ENCODE measurements around the gene TBXAS1. TPM values are rescaled to one million over a fixed set of nuclear protein-coding genes. Genes with fewer than 3 reads are reported as not detected.

TBXAS1 gene
- total RNA-seq, 3 donors from 2014 or later (not counting 1 experiment from before 2014, with no cell fraction given) = 72.7 to 110 (median 88.7) TPM

DNA sequence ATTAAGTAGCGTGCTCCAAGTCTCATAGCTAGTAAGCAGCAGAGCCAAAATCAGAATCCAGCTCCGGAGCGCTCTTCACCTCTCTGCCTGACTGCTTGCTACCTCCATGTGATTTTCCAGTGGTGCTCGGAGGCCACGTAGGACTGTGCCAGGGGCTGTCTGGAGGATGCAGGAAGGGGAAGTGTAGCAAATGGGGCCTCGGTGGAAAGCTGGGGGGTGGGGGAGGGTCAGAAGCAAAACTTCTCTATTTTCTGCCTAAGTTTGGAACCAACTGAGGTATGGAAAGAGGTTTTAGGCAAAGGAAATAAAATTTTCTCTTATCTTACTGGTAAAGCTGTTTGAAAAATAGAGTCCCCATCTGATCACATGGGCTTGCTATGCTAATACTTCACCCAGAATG is 108.7 kb downstream of the TBXAS1 start:
- intact Hi-C loops (cut with micrococcal nuclease) = no loop called here
- Mint-ChIP-seq H3K4me3 (no peak overlapping the region), H3K27ac (peak overlapping the region; percentile 67 to 78), H3K9me3 (no peaks in the 10 kb centered on the region), H3K36me3 (peaks cover 7% of the 10 kb centered on the region), H3K27me3 (ENCODE audit: low read depth in 2 of 2) (no peaks in the 10 kb centered on the region), H3K4me1 (peaks cover 42 to 52% of the 10 kb centered on the region in 2 donors)
- H3K27ac ChIP-seq (ENCODE audit: low read length) = no peak overlapping the region
- DNase-seq (no peak), ATAC-seq (no peak)
- no peaks in the 10 kb centered on the region for H3K27me3 ChIP-seq (ENCODE audit: control insufficient read depth, insufficient read depth, low read length)
- TF ChIP-seq, protein P1, sequence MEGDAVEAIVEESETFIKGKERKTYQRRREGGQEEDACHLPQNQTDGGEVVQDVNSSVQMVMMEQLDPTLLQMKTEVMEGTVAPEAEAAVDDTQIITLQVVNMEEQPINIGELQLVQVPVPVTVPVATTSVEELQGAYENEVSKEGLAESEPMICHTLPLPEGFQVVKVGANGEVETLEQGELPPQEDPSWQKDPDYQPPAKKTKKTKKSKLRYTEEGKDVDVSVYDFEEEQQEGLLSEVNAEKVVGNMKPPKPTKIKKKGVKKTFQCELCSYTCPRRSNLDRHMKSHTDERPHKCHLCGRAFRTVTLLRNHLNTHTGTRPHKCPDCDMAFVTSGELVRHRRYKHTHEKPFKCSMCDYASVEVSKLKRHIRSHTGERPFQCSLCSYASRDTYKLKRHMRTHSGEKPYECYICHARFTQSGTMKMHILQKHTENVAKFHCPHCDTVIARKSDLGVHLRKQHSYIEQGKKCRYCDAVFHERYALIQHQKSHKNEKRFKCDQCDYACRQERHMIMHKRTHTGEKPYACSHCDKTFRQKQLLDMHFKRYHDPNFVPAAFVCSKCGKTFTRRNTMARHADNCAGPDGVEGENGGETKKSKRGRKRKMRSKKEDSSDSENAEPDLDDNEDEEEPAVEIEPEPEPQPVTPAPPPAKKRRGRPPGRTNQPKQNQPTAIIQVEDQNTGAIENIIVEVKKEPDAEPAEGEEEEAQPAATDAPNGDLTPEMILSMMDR (IDR thresholded peaks at IDR 0.05) = no peak
- H3K9me3 ChIP-seq (ENCODE audit: control insufficient read depth, insufficient read depth, low read length) = no peaks in the 10 kb centered on the region
- WGBS (ENCODE audit: insufficient coverage) = 60% methylated on average over 6 of the region's 6 CpGs
- H3K36me3 ChIP-seq (ENCODE audit: control insufficient read depth, insufficient read depth, low read length) = no peaks in the 10 kb centered on the region
- H3K4me3 ChIP-seq (ENCODE audit: low read length) = no peak overlapping the region
- H3K4me1 ChIP-seq (ENCODE audit: control insufficient read depth, insufficient read depth, low read length) = peaks cover 16% of the 10 kb centered on the region

DNA sequence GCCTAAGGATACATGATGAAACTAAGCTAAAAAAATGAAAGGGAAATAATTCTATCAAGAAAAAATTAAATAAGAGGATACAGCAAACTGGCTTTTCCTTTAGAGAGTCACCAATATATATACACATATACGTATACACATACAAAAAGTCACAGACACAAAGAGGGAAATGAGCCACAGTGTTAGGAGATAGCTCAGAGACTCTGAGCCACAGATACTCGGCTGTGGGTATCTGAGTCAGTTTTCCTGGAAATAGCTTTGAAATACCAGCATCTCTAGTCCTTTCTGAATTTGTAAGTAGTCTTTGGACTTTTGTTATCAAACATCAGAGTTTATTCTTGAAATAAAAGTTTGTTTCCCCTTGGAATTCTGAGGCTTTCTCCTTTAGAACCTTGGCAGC is 111.8 kb downstream of the TBXAS1 start:
- Histone ChIP-seq H3K4me1 (ENCODE audit: control insufficient read depth, insufficient read depth, low read length) (peaks cover 16% of the 10 kb centered on the region), H3K9me3 (ENCODE audit: control insufficient read depth, insufficient read depth, low read length) (peaks cover 3% of the 10 kb centered on the region), H3K27ac (ENCODE audit: low read length) (no peak overlapping the region), H3K4me3 (ENCODE audit: low read length) (no peak overlapping the region), H3K27me3 (ENCODE audit: control insufficient read depth, insufficient read depth, low read length) (no peaks in the 10 kb centered on the region), H3K36me3 (ENCODE audit: control insufficient read depth, insufficient read depth, low read length) (no peaks in the 10 kb centered on the region)
- H3K4me1 Mint-ChIP-seq = peaks cover 57 to 58% of the 10 kb centered on the region in 2 donors
- peaks cover 18% of the 10 kb centered on the region for H3K36me3 Mint-ChIP-seq
- WGBS (ENCODE audit: insufficient coverage) = 42% methylated on average over 1 of the region's 2 CpGs
- TF ChIP-seq, protein P1 (IDR thresholded peaks at IDR 0.05) = no peak
- ATAC-seq (no peak), DNase-seq (no peak)
- peak overlapping the region in 1 of 2 donors; percentile 19 for H3K27ac Mint-ChIP-seq
- no peaks in the 10 kb centered on the region for H3K9me3 Mint-ChIP-seq
- no peak overlapping the region for H3K4me3 Mint-ChIP-seq
- intact Hi-C loops (cut with micrococcal nuclease) = no loop called here
- no peaks in the 10 kb centered on the region for H3K27me3 Mint-ChIP-seq (ENCODE audit: low read depth in 2 of 2)

DNA sequence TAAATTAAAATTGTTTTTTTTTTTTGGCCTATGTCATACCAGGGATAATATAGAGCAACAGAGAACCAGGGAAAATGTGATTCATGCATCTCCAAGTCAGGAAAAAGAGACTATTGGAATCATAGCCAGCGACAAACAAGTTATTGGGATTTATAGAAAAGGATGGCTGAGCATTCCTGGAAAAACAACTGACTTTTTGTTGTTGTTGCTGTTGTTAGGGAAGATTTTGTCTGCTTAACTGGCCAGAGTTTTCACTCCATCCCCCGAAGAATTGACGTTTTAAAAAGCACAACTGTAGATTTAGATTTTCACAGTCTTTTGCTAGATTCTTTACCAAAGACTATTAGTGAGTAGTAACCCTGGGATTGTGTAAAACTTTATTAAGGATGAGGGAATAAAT is 112.4 kb downstream of the TBXAS1 start:
- peaks cover 16% of the 10 kb centered on the region for H3K4me1 ChIP-seq (ENCODE audit: control insufficient read depth, insufficient read depth, low read length)
- DNase-seq (no peak), ATAC-seq (no peak)
- WGBS (ENCODE audit: insufficient coverage) = 85% methylated on average over 3 of the region's 3 CpGs
- Mint-ChIP-seq H3K9me3 (no peaks in the 10 kb centered on the region), H3K4me1 (peaks cover 53 to 56% of the 10 kb centered on the region in 2 donors), H3K27me3 (ENCODE audit: low read depth in 2 of 2) (no peaks in the 10 kb centered on the region), H3K36me3 (peaks cover 18% of the 10 kb centered on the region), H3K4me3 (no peak overlapping the region), H3K27ac (no peak overlapping the region)
- no peak overlapping the region for H3K27ac ChIP-seq (ENCODE audit: low read length)
- intact Hi-C loops (cut with micrococcal nuclease) = no loop called here
- TF ChIP-seq, protein P1 (IDR thresholded peaks at IDR 0.05) = no peak
- peaks cover 5% of the 10 kb centered on the region for H3K9me3 ChIP-seq (ENCODE audit: control insufficient read depth, insufficient read depth, low read length)
- H3K4me3 ChIP-seq (ENCODE audit: low read length) = no peak overlapping the region
- H3K27me3 ChIP-seq (ENCODE audit: control insufficient read depth, insufficient read depth, low read length) = no peaks in the 10 kb centered on the region
- H3K36me3 ChIP-seq (ENCODE audit: control insufficient read depth, insufficient read depth, low read length) = no peaks in the 10 kb centered on the region

DNA sequence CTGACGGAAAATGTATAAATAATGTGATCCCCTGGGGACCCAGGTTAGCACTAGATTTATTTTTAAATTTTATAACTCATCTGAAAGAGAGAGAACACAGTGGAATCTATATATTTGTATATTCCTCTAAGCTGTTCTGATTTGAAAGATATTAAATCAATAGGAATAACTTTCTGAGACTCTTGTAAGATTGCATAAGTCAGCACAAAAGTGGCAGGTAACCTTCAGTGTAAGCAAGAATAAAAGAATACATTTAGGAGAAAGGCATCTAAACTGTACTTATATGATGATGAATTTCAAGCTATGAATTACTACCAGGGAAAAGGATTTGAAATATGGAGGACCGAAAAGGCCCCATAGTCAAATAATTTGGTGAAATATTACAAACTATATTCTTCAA is 112.8 kb downstream of the TBXAS1 start:
- H3K36me3 ChIP-seq (ENCODE audit: control insufficient read depth, insufficient read depth, low read length) = no peaks in the 10 kb centered on the region
- no peaks in the 10 kb centered on the region for H3K27me3 ChIP-seq (ENCODE audit: control insufficient read depth, insufficient read depth, low read length)
- no peak overlapping the region for H3K27ac Mint-ChIP-seq
- WGBS (ENCODE audit: insufficient coverage) = 50% methylated on average over 1 of the region's 2 CpGs
- DNase-seq = no peak
- TF ChIP-seq, protein P1 (IDR thresholded peaks at IDR 0.05) = no peak
- H3K4me1 Mint-ChIP-seq = peaks cover 49 to 51% of the 10 kb centered on the region in 2 donors
- no peak overlapping the region for H3K4me3 Mint-ChIP-seq
- H3K36me3 Mint-ChIP-seq = peaks cover 21% of the 10 kb centered on the region
- H3K27ac ChIP-seq (ENCODE audit: low read length) = no peak overlapping the region
- H3K4me1 ChIP-seq (ENCODE audit: control insufficient read depth, insufficient read depth, low read length) = peaks cover 15% of the 10 kb centered on the region
- H3K27me3 Mint-ChIP-seq (ENCODE audit: low read depth in 2 of 2) = no peaks in the 10 kb centered on the region
- no peaks in the 10 kb centered on the region for H3K9me3 Mint-ChIP-seq
- intact Hi-C loops (cut with micrococcal nuclease) = no loop called here
- ATAC-seq = no peak
- H3K4me3 ChIP-seq (ENCODE audit: low read length) = no peak overlapping the region
- H3K9me3 ChIP-seq (ENCODE audit: control insufficient read depth, insufficient read depth, low read length) = peaks cover 5% of the 10 kb centered on the region

All from natural killer cell (primary cell).